Measurements from ENCODE around the gene DDX1. TPM values are rescaled to one million over a fixed set of nuclear protein-coding genes. Genes with fewer than 3 reads are reported as not detected.
"Not testable (repeated sequence)": the region's sequence is repeated elsewhere in the genome, so short reads cannot be mapped to it uniquely, and the experiment has no call there.

DDX1 gene
- total and polyA plus RNA-seq, 2 experiments from 2014 or later = 72.6 to 101 TPM

GRCh38 chr2:15679386-15679924 is 87.8 kb downstream of the DDX1 start:
- no peaks in the 10 kb centered on the region for H3K4me1 ChIP-seq (ENCODE audit: insufficient read depth)
- no peak overlapping the region for H3K4me3 ChIP-seq
- H3K27me3 ChIP-seq (replicated peaks; ENCODE audit: insufficient read depth) = no peaks in the 10 kb centered on the region
- WGBS, 2 experiments (ENCODE audit: low coverage in 1 of 2, low lambda C conversion rate in 2 of 2, missing lambda C conversion rate in 2 of 2) = 66 to 67% methylated on average over 3 of the region's 3 CpGs
- DNase-seq = no peak
- no peaks in the 10 kb centered on the region for H3K9me2 ChIP-seq (ENCODE audit: insufficient read depth)
- TF ChIP-seq EZH2phosphoT487 (IDR thresholded peaks at IDR 0.05; ENCODE audit: insufficient read depth, low read depth) (no peak), EZH2 (IDR thresholded peaks at IDR 0.05; ENCODE audit: insufficient read depth, poor library complexity, severe bottlenecking) (no peak)
- H3K36me3 ChIP-seq (ENCODE audit: low read depth) = no peaks in the 10 kb centered on the region
- no peaks in the 10 kb centered on the region for H3K9me3 ChIP-seq (ENCODE audit: low read depth)
- no peak overlapping the region for H3K9ac ChIP-seq
- in situ Hi-C loops (cut with MboI) = no loop called here
- H4K20me1 ChIP-seq (ENCODE audit: insufficient read depth) = no peaks in the 10 kb centered on the region
- no peaks in the 10 kb centered on the region for H3F3A ChIP-seq (ENCODE audit: insufficient read depth)
- no peak overlapping the region for H3K27ac ChIP-seq
- no peak overlapping the region for H2AFZ ChIP-seq
- H3K79me2 ChIP-seq (ENCODE audit: insufficient read depth) = no peaks in the 10 kb centered on the region
- no peak overlapping the region for H3K4me2 ChIP-seq (ENCODE audit: unreplicated experiment)

GRCh38 chr2:15680132-15680531 is 88.5 kb downstream of the DDX1 start:
- H3K9me2 ChIP-seq (ENCODE audit: insufficient read depth); DNase-seq; H3K9me3 ChIP-seq (ENCODE audit: low read depth); in situ Hi-C loops (cut with MboI); H3K27ac ChIP-seq; H3K27me3 ChIP-seq (replicated peaks; ENCODE audit: insufficient read depth); H3K9ac ChIP-seq; H4K20me1 ChIP-seq (ENCODE audit: insufficient read depth); H3K4me3 ChIP-seq; H3K79me2 ChIP-seq (ENCODE audit: insufficient read depth); H3K36me3 ChIP-seq (ENCODE audit: low read depth); H3K4me2 ChIP-seq (ENCODE audit: unreplicated experiment); H3F3A ChIP-seq (ENCODE audit: insufficient read depth); H3K4me1 ChIP-seq (ENCODE audit: insufficient read depth); H2AFZ ChIP-seq: not testable (repeated sequence)
- 90% methylated on average over 33 of the region's 33 CpGs; no CpG with 5 or more reads in 1 of the 2 experiments for WGBS, 2 experiments (ENCODE audit: low coverage in 1 of 2, low lambda C conversion rate in 2 of 2, missing lambda C conversion rate in 2 of 2)

Other genes with a start within 250 kb of the DDX1 start
- gene NBAS, start 30.5 kb upstream of the DDX1 start, total RNA-seq (2014; rRNA removed; shearing (Covaris generic)) = 51.8 and 63.7 TPM in 2 replicates
- gene NBAS, start 30.5 kb upstream of the DDX1 start, polyA plus RNA-seq (2016; fragmentation: Nextera tagmentation; extraction: Ambion mirVana) = 21.2 and 22.5 TPM in 2 replicates

All from GM23248 (cell line).